AG04449 (cell line): ENCODE measurements around the gene NDST1.

Experiments used
- CTCF ChIA-PET: fragments of 350-600 bp; formaldehyde crosslinking; extraction: SDS; loops from one replicate; lab custom pipeline; 2021; ENCODE audit warnings: antibody characterized with exemption; lab: Yijun Ruan, JAX
- POLR2A ChIA-PET: fragments of 400-600, 350-600 bp; formaldehyde crosslinking; extraction: SDS; loops from one replicate; lab custom pipeline; 2020; ENCODE audit warnings: antibody characterized with exemption, inconsistent platforms; lab: Yijun Ruan, JAX
- DNase-seq: peaks from one replicate; pipeline ENCODE4 v3.0.0-alpha.2; 2010; ENCODE audit warnings: low read depth, low spot score
- H3K4me3 ChIP-seq: 2 replicates; pipeline ENCODE4 v1.5.1; 2011; ENCODE audit warnings: low read depth, mild to moderate bottlenecking, control low read depth, low read length
- CTCF ChIP-seq: IDR thresholded peaks from one replicate; pipeline ENCODE4 v1.5.1; 2011; ENCODE audit warnings: mild to moderate bottlenecking, moderate library complexity, low read length, control low read depth, inconsistent platforms; ENCODE audit not compliant: insufficient read depth; ENCODE audit errors: missing control alignments

The NDST1 gene

GRCh38 chr5:150497989-150498317 lies 10.0 kb upstream of the NDST1 start:
- POLR2A ChIA-PET: interaction anchor here (0.6 to 3.6 kb wide), 8 partner anchors 8 to 32 kb away, joined by 3 to 25 read pairs (median 4); no protein-coding TSS in a partner anchor
- H3K4me3 ChIP-seq: peak overlapping the region; percentile 35

GRCh38 chr5:150498501-150498900 lies 9.4 kb upstream of the NDST1 start:
- no peak for DNase-seq
- H3K4me3 ChIP-seq: peak overlapping the region; percentile 15
- TF ChIP-seq CTCF: no peak
- CTCF ChIA-PET: interaction anchor here (0.7 to 5.0 kb wide), 7 partner anchors 11 to 62 kb away, joined by 3 to 17 read pairs (median 4); no protein-coding TSS in a partner anchor
- POLR2A ChIA-PET: interaction anchor here (1.2 to 4.0 kb wide), 7 partner anchors 9 to 32 kb away, joined by 3 to 25 read pairs (median 5); no protein-coding TSS in a partner anchor

More at GRCh38 chr5:150497989-150498317, 10.0 kb upstream of the NDST1 start:
- TF ChIP-seq CTCF: no peak
- CTCF ChIA-PET: interaction anchor here (0.8 to 5.0 kb wide), 6 partner anchors 12 to 62 kb away, joined by 3 to 17 read pairs (median 5); no protein-coding TSS in a partner anchor
- no peak for DNase-seq

- no peak for DNase-seq
- TF ChIP-seq CTCF: no peak
- POLR2A ChIA-PET: interaction anchor here (1.9 to 4.0 kb wide), 3 partner anchors 10 to 17 kb away, joined by 5 to 25 read pairs (median 14); no protein-coding TSS in a partner anchor
- CTCF ChIA-PET: interaction anchor here (0.7 to 5.0 kb wide), 5 partner anchors 11 to 40 kb away, joined by 3 to 17 read pairs (median 6); no protein-coding TSS in a partner anchor
- peak overlapping the region; percentile 15 for H3K4me3 ChIP-seq
Measured at GRCh38 chr5:150498971-150499370, 9.0 kb upstream of the NDST1 start.

GRCh38 chr5:150499437-150499956 lies 8.4 kb upstream of the NDST1 start:
- POLR2A ChIA-PET: interaction anchor here (3.6 to 4.0 kb wide), 2 partner anchors 10 to 12 kb away, joined by 14 to 25 read pairs; no protein-coding TSS in a partner anchor
- DNase-seq: no peak
- no peak for TF ChIP-seq CTCF
- CTCF ChIA-PET: interaction anchor here (1.1 to 5.0 kb wide), 6 partner anchors 9 to 43 kb away, joined by 3 to 17 read pairs (median 7); no protein-coding TSS in a partner anchor
- no peak overlapping the region for H3K4me3 ChIP-seq

GRCh38 chr5:150500328-150500841 lies 7.5 kb upstream of the NDST1 start:
- no peak overlapping the region for H3K4me3 ChIP-seq
- DNase-seq: no peak
- POLR2A ChIA-PET: interaction anchor here (4.0 kb wide), 1 partner anchor 11 kb away, joined by 14 read pairs; no protein-coding TSS in a partner anchor
- no peak for TF ChIP-seq CTCF
- CTCF ChIA-PET: interaction anchor here (1.1 to 5.0 kb wide), 4 partner anchors 9 to 43 kb away, joined by 3 to 17 read pairs (median 7); no protein-coding TSS in a partner anchor

GRCh38 chr5:150500905-150501304 lies 7.0 kb upstream of the NDST1 start:
- ChIA-PET CTCF (interaction anchor here (1.7 to 5.0 kb wide), 3 partner anchors 9 to 11 kb away, joined by 6 to 17 read pairs (median 8); no protein-coding TSS in a partner anchor), POLR2A (interaction anchor here (4.0 kb wide), 1 partner anchor 12 kb away, joined by 14 read pairs; no protein-coding TSS in a partner anchor)

More at GRCh38 chr5:150500905-150501304, 7.0 kb upstream of the NDST1 start:
- no peak for DNase-seq
- TF ChIP-seq CTCF: no peak
- no peak overlapping the region for H3K4me3 ChIP-seq
